Neutrophil (primary cell): ENCODE measurements around the gene DIPK2B.

Experiments used
- H3K27ac ChIP-seq: fragments of 200-600 bp; sonication (generic); 2 replicates; pipeline ENCODE4 v1.5.1; 2016; ENCODE audit warnings: mild to moderate bottlenecking, moderate library complexity
- H3K27me3 ChIP-seq: fragments of 200-600 bp; sonication (generic); 2 replicates; pipeline ENCODE4 v1.6.0; 2016; ENCODE audit warnings: mild to moderate bottlenecking
- H3K36me3 ChIP-seq: fragments of 200-600 bp; sonication (generic); 2 replicates; pipeline ENCODE4 v1.5.1; 2017
- H3K4me1 ChIP-seq, 2 experiments: fragments of 200-600 bp in 1 of 2; sonication (generic) in 1 of 2; 1 replicate in 1 of 2; 2 replicates in 1 of 2; pipeline versions ENCODE4 v1.5.1 to v1.6.1; 2013 to 2016; ENCODE audit warnings: low read depth in 1 of 2, low read length in 1 of 2, mild to moderate bottlenecking in 1 of 2, moderate library complexity in 1 of 2; ENCODE audit not compliant: control insufficient read depth in 1 of 2, insufficient read depth in 1 of 2
- H3K4me3 ChIP-seq, 2 experiments: fragments of 200-600 bp in 1 of 2; sonication (generic) in 1 of 2; 1 replicate in 1 of 2; 2 replicates in 1 of 2; pipeline ENCODE4 v1.5.1; 2013 to 2016; ENCODE audit warnings: low read depth in 1 of 2, low read length in 1 of 2, mild to moderate bottlenecking in 1 of 2, moderate library complexity in 1 of 2
- H3K9me3 ChIP-seq: fragments of 200-600 bp; sonication (generic); 2 replicates; pipeline ENCODE4 v1.5.1; 2016
- TF ChIP-seq, protein P1 (sequence below): fragments of 200-600 bp; sonication (generic); IDR thresholded peaks from 2 replicates; pipeline ENCODE4 v1.5.1; 2016; ENCODE audit warnings: antibody characterized with exemption

DIPK2B gene, protein sequence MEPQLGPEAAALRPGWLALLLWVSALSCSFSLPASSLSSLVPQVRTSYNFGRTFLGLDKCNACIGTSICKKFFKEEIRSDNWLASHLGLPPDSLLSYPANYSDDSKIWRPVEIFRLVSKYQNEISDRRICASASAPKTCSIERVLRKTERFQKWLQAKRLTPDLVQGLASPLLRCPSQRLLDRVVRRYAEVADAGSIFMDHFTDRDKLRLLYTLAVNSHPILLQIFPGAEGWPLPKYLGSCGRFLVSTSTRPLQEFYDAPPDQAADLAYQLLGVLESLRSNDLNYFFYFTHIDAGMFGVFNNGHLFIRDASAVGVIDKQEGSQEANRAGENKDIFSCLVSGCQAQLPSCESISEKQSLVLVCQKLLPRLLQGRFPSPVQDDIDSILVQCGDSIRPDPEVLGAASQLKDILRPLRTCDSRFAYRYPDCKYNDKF

DNA sequence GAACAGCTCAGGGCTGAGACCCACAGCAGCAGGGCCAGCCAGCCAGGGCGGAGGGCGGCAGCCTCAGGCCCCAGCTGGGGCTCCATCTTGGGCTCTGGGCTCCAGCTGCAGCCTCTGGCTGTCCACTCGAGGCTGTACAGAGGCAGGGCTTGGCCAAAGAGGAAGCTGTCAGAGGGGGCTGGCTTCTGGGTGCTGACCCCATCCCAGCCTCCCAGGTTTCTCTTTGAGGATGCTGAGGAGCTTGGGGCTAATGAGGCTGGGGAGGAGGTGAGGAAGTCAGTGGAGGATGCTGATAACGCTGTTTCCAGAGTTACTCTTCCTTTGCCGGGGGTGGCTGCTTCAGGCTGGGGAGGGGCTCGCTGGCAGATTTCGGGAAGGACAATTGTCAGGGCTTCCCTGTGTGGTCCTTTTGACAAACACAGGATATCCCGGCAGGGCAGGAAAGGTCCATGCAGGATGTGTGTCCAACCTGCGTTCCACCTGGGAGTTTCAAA, at the start of gene DIPK2B:
TSS of gene DIPK2B (minus strand) at position 136 of the 494 bp plus-strand sequence. CDS start at position 86, 50 bp downstream.
- no peaks in the 10 kb centered on the region for H3K4me1 ChIP-seq

DNA sequence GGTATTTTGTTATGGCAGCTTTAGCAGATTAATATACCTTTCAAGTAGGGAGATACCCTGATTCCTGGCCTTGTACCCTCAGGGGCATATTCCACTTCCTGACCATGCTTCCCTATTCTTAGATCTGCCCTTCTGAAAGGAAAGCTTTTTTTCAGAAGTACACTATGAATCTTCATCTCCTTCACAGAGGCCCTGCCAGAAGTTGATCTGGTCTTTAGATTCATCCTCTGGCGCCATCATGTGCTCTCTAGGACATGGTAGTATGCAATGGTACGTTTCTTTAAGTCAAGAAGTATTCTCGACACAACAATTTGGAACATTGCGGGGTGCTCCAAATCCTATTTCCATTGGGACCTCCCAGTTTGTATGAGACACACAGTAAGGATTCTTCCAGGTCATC, 39.6 kb upstream of the DIPK2B start:
- Histone ChIP-seq H3K9me3 (no peaks in the 10 kb centered on the region), H3K4me3 (no peak overlapping the region), H3K27ac (no peak overlapping the region), H3K27me3 (no peaks in the 10 kb centered on the region), H3K4me1 (no peaks in the 10 kb centered on the region), H3K36me3 (no peaks in the 10 kb centered on the region)
- TF ChIP-seq, protein P1, sequence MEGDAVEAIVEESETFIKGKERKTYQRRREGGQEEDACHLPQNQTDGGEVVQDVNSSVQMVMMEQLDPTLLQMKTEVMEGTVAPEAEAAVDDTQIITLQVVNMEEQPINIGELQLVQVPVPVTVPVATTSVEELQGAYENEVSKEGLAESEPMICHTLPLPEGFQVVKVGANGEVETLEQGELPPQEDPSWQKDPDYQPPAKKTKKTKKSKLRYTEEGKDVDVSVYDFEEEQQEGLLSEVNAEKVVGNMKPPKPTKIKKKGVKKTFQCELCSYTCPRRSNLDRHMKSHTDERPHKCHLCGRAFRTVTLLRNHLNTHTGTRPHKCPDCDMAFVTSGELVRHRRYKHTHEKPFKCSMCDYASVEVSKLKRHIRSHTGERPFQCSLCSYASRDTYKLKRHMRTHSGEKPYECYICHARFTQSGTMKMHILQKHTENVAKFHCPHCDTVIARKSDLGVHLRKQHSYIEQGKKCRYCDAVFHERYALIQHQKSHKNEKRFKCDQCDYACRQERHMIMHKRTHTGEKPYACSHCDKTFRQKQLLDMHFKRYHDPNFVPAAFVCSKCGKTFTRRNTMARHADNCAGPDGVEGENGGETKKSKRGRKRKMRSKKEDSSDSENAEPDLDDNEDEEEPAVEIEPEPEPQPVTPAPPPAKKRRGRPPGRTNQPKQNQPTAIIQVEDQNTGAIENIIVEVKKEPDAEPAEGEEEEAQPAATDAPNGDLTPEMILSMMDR, result no peak

More for the DNA sequence above, at the start of gene DIPK2B:
- Histone ChIP-seq H3K27me3 (peaks cover 23% of the 10 kb centered on the region), H3K36me3 (no peaks in the 10 kb centered on the region), H3K27ac (no peak within 1 kb of the TSS), H3K9me3 (no peaks in the 10 kb centered on the region), H3K4me3 (no peak within 1 kb of the TSS)
- TF ChIP-seq, protein P1, result no peak

DNA sequence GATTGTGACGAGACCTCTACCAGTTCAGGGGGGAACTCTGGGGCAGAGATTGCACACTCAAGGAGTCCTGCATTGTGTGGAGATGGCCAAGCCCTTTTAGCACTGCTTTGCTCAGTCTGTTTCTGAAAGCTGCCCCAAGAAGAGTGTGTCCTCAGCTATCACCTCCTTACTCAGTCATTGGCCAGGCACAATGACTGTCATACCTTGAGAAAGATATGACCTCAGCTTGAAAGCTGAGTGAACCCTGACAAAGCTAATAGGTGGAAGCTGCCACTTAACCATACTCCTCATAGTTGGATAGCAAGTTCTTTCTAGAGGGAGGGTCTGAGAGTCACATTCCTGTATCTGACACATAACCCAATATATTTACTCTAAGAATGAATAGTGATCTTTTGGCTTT, 37.8 kb upstream of the DIPK2B start:
- Histone ChIP-seq H3K4me1 (no peaks in the 10 kb centered on the region), H3K36me3 (no peaks in the 10 kb centered on the region), H3K4me3 (no peak overlapping the region), H3K27ac (no peak overlapping the region), H3K27me3 (no peaks in the 10 kb centered on the region), H3K9me3 (no peaks in the 10 kb centered on the region)
- TF ChIP-seq, protein P1, result no peak

DNA sequence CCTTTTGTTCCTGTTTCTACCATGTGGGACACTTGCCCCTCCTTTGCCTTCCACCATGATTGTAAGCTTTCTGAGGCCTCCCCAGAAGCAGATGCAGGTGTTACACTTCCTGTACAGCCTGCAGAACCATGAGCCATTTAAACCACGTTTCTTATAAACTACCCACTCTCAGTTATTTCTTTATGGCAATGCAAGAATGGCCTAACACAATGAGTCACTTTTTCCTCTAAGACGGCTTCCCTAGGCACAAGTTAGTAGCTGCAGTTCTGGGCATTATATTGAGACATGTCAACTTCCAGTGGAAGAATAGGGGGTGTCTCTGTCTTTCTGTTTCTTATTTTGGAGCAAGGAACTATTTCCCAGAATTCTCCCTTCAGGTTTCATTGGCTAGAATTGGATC, 32.9 kb upstream of the DIPK2B start:
- H3K36me3 ChIP-seq, result no peaks in the 10 kb centered on the region
- peaks cover 3 to 22% of the 10 kb centered on the region in 2 experiments for H3K4me1 ChIP-seq
- H3K9me3 ChIP-seq, result no peaks in the 10 kb centered on the region
- H3K27me3 ChIP-seq, result no peaks in the 10 kb centered on the region
- H3K27ac ChIP-seq, result no peak overlapping the region
- H3K4me3 ChIP-seq, result no peak overlapping the region
- TF ChIP-seq, protein P1, result no peak

DNA sequence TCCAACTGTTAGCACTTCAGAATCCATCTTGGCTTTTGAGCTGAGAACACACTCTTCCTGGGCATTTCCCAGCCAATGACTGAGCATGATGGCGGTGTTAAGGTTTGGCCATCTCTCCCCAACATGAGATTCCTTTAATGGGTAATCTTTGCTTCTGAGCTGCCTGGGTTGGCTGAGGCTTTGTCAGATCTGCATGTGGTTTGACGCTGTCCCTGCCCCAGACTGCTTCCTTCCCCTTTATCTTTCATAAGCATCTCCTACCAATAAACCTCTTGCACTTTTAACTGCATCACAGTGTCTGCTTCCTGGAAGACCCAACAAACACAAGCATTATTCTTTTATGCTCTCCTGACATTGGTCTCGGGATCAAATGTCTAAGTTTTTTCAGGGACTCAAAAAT, 31.5 kb upstream of the DIPK2B start:
- Histone ChIP-seq H3K36me3 (no peaks in the 10 kb centered on the region), H3K9me3 (no peaks in the 10 kb centered on the region), H3K4me3 (no peak overlapping the region), H3K27me3 (no peaks in the 10 kb centered on the region), H3K4me1 (peaks cover 3 to 22% of the 10 kb centered on the region in 2 experiments), H3K27ac (no peak overlapping the region)
- TF ChIP-seq, protein P1, result no peak
